ENCODE measurements around the gene NACA2. TPM values are rescaled to one million over a fixed set of nuclear protein-coding genes. Genes with fewer than 3 reads are reported as not detected.
"Not testable (repeated sequence)": the region's sequence is repeated elsewhere in the genome, so short reads cannot be mapped to it uniquely, and the experiment has no call there.

Gene NACA2
- total RNA-seq, 2 experiments from 2014 or later = not detected

GRCh38 chr17:61570118-61570517 lies 20.9 kb downstream of the NACA2 start:
- no peak overlapping the region for H3K4me3 Mint-ChIP-seq
- H3K9me3 Mint-ChIP-seq = peaks cover 4% of the 10 kb centered on the region
- intact Hi-C loops (cut with micrococcal nuclease) = no loop called here
- no peak for TF ChIP-seq CTCF (IDR thresholded peaks at IDR 0.05)
- ATAC-seq (no peak), DNase-seq (no peak)
- H3K27ac Mint-ChIP-seq = no peak overlapping the region
- H3K36me3 Mint-ChIP-seq (ENCODE audit: low read depth) = peaks cover 1% of the 10 kb centered on the region
- H3K4me1 Mint-ChIP-seq (ENCODE audit: low read depth) = no peaks in the 10 kb centered on the region
- CTCF ChIA-PET = no interaction called here
- H3K27me3 Mint-ChIP-seq = peaks cover 11% of the 10 kb centered on the region
- POLR2A ChIA-PET = interaction anchor here (0.7 kb wide), 1 partner anchor 37 kb away, joined by 3 read pairs; no protein-coding TSS in a partner anchor

GRCh38 chr17:61569525-61569924 lies 21.5 kb downstream of the NACA2 start:
- H3K27ac Mint-ChIP-seq; H3K36me3 Mint-ChIP-seq (ENCODE audit: low read depth); ATAC-seq; H3K4me3 Mint-ChIP-seq; DNase-seq; CTCF ChIA-PET; H3K9me3 Mint-ChIP-seq; POLR2A ChIA-PET; H3K4me1 Mint-ChIP-seq (ENCODE audit: low read depth); intact Hi-C loops (cut with micrococcal nuclease): not testable (repeated sequence)
- peaks cover 15% of the 10 kb centered on the region for H3K27me3 Mint-ChIP-seq

GRCh38 chr17:61568219-61569072 lies 22.6 kb downstream of the NACA2 start:
- ChIA-PET POLR2A (no interaction called here), CTCF (no interaction called here)
- Mint-ChIP-seq H3K9me3 (peaks cover 4% of the 10 kb centered on the region), H3K4me3 (no peak overlapping the region), H3K4me1 (ENCODE audit: low read depth) (no peaks in the 10 kb centered on the region), H3K27ac (no peak overlapping the region), H3K27me3 (peaks cover 11% of the 10 kb centered on the region), H3K36me3 (ENCODE audit: low read depth) (peaks cover 1% of the 10 kb centered on the region)
- ATAC-seq (no peak), DNase-seq (no peak)
- TF ChIP-seq CTCF (IDR thresholded peaks at IDR 0.05) = no peak
- intact Hi-C loops (cut with micrococcal nuclease) = no loop called here

- ATAC-seq (no peak), DNase-seq (no peak)
- Mint-ChIP-seq H3K4me3 (no peak overlapping the region), H3K27ac (no peak overlapping the region), H3K9me3 (peaks cover 4% of the 10 kb centered on the region), H3K4me1 (ENCODE audit: low read depth) (no peaks in the 10 kb centered on the region), H3K27me3 (peaks cover 11% of the 10 kb centered on the region), H3K36me3 (ENCODE audit: low read depth) (peaks cover 1% of the 10 kb centered on the region)
- intact Hi-C loops (cut with micrococcal nuclease) = no loop called here
- POLR2A ChIA-PET = no interaction called here
- no peak for TF ChIP-seq CTCF (IDR thresholded peaks at IDR 0.05)
- CTCF ChIA-PET = no interaction called here
Measured at GRCh38 chr17:61567045-61567802, 23.8 kb downstream of the NACA2 start.

GRCh38 chr17:61566448-61566847 lies 24.6 kb downstream of the NACA2 start:
- intact Hi-C loops (cut with micrococcal nuclease); H3K4me1 Mint-ChIP-seq (ENCODE audit: low read depth); H3K4me3 Mint-ChIP-seq; H3K27ac Mint-ChIP-seq; CTCF ChIA-PET; DNase-seq; ATAC-seq; H3K36me3 Mint-ChIP-seq (ENCODE audit: low read depth); POLR2A ChIA-PET; H3K9me3 Mint-ChIP-seq: not testable (repeated sequence)
- peaks cover 12% of the 10 kb centered on the region for H3K27me3 Mint-ChIP-seq

GRCh38 chr17:61565850-61566249 lies 25.2 kb downstream of the NACA2 start:
- H3K4me1 Mint-ChIP-seq (ENCODE audit: low read depth); H3K9me3 Mint-ChIP-seq; H3K27ac Mint-ChIP-seq; CTCF ChIA-PET; H3K36me3 Mint-ChIP-seq (ENCODE audit: low read depth); POLR2A ChIA-PET; intact Hi-C loops (cut with micrococcal nuclease); ATAC-seq; DNase-seq; H3K4me3 Mint-ChIP-seq: not testable (repeated sequence)
- peaks cover 12% of the 10 kb centered on the region for H3K27me3 Mint-ChIP-seq

Measured in activated CD8-positive, alpha-beta T cell treated with anti-CD3 and anti-CD28 coated beads for 36 hours (primary cell).